Ovary (tissue), 3 donors: Measurements from ENCODE around the gene FEZF2.

Source experiments
- EP300 ChIP-seq: sonication (generic); formaldehyde crosslinking; IDR thresholded peaks from one replicate; pipeline ENCODE4 v1.6.1; 2017; ENCODE audit warnings: antibody characterized with exemption
- POLR2A ChIP-seq: fragments of 450-650 bp; IDR thresholded peaks from one replicate; pipeline ENCODE4 v1.6.1; 2017; ENCODE audit warnings: antibody characterized with exemption, mild to moderate bottlenecking, moderate library complexity
- TF ChIP-seq, protein P1 (sequence below), 3 donors: fragments of 450-650 bp in 2 of 3; fragments of 200-600 bp in 1 of 3; IDR thresholded peaks; one replicate each; pipeline versions ENCODE4 v1.5.1 to v1.8.0; 2016 to 2022; ENCODE audit warnings: antibody characterized with exemption in 3 of 3, mild to moderate bottlenecking in 1 of 3
- donor health status: DM: no; HTN: no; CAD: no.

DNA sequence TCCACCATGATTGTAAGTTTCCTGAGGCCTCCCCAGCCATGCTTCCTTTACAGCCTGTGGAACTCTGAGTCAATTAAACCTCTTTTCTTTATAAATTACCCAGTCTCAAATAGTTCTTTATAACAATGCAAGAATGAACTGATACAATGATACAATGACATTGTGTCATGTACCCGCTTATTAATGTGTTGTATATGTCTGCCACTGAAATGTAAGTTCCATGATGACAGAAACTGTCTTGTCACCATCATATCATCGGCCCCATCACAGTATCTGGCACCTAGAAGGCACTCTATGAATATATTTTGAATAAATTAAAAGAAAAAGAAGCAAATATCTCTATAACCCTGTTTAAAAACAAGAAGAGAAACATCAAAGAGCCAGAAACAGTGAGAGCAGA, 29.6 kb downstream of the FEZF2 start:
- TF ChIP-seq POLR2A (no peak), EP300 (no peak)
- TF ChIP-seq, protein P1, sequence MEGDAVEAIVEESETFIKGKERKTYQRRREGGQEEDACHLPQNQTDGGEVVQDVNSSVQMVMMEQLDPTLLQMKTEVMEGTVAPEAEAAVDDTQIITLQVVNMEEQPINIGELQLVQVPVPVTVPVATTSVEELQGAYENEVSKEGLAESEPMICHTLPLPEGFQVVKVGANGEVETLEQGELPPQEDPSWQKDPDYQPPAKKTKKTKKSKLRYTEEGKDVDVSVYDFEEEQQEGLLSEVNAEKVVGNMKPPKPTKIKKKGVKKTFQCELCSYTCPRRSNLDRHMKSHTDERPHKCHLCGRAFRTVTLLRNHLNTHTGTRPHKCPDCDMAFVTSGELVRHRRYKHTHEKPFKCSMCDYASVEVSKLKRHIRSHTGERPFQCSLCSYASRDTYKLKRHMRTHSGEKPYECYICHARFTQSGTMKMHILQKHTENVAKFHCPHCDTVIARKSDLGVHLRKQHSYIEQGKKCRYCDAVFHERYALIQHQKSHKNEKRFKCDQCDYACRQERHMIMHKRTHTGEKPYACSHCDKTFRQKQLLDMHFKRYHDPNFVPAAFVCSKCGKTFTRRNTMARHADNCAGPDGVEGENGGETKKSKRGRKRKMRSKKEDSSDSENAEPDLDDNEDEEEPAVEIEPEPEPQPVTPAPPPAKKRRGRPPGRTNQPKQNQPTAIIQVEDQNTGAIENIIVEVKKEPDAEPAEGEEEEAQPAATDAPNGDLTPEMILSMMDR (IDR thresholded peaks at IDR 0.05) = no peak
